OCI-LY3 (cell line): ENCODE data around the gene AOC1.

Source experiments
- H2AFZ ChIP-seq: fragments of 200-600, 300-600 bp; shearing (Covaris generic); 2 replicates; pipeline ENCODE4 v1.6.0; 2014; ENCODE audit warnings: antibody characterized with exemption, low read depth, low read length
- H3K27ac ChIP-seq: fragments of 200-600, 300-600 bp; sonication (generic); 2 replicates; pipeline ENCODE4 v1.5.1; 2014; ENCODE audit warnings: mild to moderate bottlenecking, low read length, moderate library complexity, mixed read lengths
- H3K27me3 ChIP-seq: fragments of 200-600, 300-600 bp; sonication (generic); 2 replicates; pipeline ENCODE4 v1.6.1; 2014; ENCODE audit warnings: low read depth, low read length, mixed read lengths
- H3K36me3 ChIP-seq: fragments of 200-600, 300-600 bp; sonication (generic); replicated peaks from 2 replicates; pipeline ENCODE3; 2014; ENCODE audit warnings: low read depth, low read length, mixed read lengths
- H3K4me1 ChIP-seq: fragments of 300-600, 200-600 bp; sonication (generic); 2 replicates; pipeline ENCODE4 v1.6.1; 2014; ENCODE audit warnings: low read length, mixed read lengths
- H3K4me2 ChIP-seq: fragments of 200-600, 300-600 bp; sonication (generic); 2 replicates; pipeline ENCODE4 v1.6.1; 2014; ENCODE audit warnings: low read length, mixed read lengths
- H3K4me3 ChIP-seq: fragments of 300-600, 200-600 bp; sonication (generic); 2 replicates; pipeline ENCODE4 v1.5.1; 2014; ENCODE audit warnings: antibody characterized with exemption, mild to moderate bottlenecking, low read length, moderate library complexity
- H3K79me2 ChIP-seq: fragments of 300-600, 200-600 bp; shearing (Covaris generic); 2 replicates; pipeline ENCODE4 v1.6.1; 2014; ENCODE audit warnings: mild to moderate bottlenecking, low read length, mixed read lengths
- H3K9ac ChIP-seq: fragments of 300-600, 200-600 bp; shearing (Covaris generic); 2 replicates; pipeline ENCODE4 v1.6.0; 2014; ENCODE audit warnings: mild to moderate bottlenecking, low read length, moderate library complexity
- H3K9me3 ChIP-seq: fragments of 200-600, 300-600 bp; shearing (Covaris generic); 2 replicates; pipeline ENCODE4 v1.6.1; 2014; ENCODE audit warnings: low read length, mixed read lengths; ENCODE audit not compliant: insufficient read depth
- H4K20me1 ChIP-seq: fragments of 200-600, 300-600 bp; sonication (generic); 2 replicates; pipeline ENCODE4 v1.6.1; 2016; ENCODE audit warnings: low read length, mixed read lengths; ENCODE audit not compliant: insufficient read depth
- EZH2phosphoT487 ChIP-seq: fragments of 200-600 bp; shearing (Covaris generic); IDR thresholded peaks from 2 replicates; pipeline ENCODE4 v1.6.1; 2018; ENCODE audit warnings: antibody characterized with exemption, mixed run types, low read depth
- TF ChIP-seq, protein P1 (sequence below): fragments of 200-600, 300-600 bp; sonication (generic); IDR thresholded peaks from 2 replicates; pipeline ENCODE4 v1.5.1; 2014; ENCODE audit warnings: antibody characterized with exemption, low read length, low read depth

Gene AOC1

GRCh38 chr7:150835702-150836280 lies 16.5 kb upstream of the AOC1 start:
- Histone ChIP-seq H4K20me1 (no peaks in the 10 kb centered on the region), H3K36me3 (no peaks in the 10 kb centered on the region), H3K9me3 (no peaks in the 10 kb centered on the region), H2AFZ (no peak overlapping the region; the same call in 1 of the 2 replicates), H3K4me2 (no peak overlapping the region), H3K27me3 (no peaks in the 10 kb centered on the region), H3K4me3 (no peak overlapping the region), H3K27ac (no peak overlapping the region), H3K4me1 (peaks cover 6% of the 10 kb centered on the region; the same call in 1 of the 2 replicates), H3K9ac (no peak overlapping the region), H3K79me2 (no peaks in the 10 kb centered on the region)
- TF ChIP-seq, protein P1, sequence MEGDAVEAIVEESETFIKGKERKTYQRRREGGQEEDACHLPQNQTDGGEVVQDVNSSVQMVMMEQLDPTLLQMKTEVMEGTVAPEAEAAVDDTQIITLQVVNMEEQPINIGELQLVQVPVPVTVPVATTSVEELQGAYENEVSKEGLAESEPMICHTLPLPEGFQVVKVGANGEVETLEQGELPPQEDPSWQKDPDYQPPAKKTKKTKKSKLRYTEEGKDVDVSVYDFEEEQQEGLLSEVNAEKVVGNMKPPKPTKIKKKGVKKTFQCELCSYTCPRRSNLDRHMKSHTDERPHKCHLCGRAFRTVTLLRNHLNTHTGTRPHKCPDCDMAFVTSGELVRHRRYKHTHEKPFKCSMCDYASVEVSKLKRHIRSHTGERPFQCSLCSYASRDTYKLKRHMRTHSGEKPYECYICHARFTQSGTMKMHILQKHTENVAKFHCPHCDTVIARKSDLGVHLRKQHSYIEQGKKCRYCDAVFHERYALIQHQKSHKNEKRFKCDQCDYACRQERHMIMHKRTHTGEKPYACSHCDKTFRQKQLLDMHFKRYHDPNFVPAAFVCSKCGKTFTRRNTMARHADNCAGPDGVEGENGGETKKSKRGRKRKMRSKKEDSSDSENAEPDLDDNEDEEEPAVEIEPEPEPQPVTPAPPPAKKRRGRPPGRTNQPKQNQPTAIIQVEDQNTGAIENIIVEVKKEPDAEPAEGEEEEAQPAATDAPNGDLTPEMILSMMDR: no peak
- TF ChIP-seq EZH2phosphoT487: no peak

- no peak overlapping the region for H2AFZ ChIP-seq
- H3K27me3 ChIP-seq: no peaks in the 10 kb centered on the region
- TF ChIP-seq, protein P1: no peak
These were observed 13.2 kb upstream of the AOC1 start for GRCh38 chr7:150838965-150839650.

DNA sequence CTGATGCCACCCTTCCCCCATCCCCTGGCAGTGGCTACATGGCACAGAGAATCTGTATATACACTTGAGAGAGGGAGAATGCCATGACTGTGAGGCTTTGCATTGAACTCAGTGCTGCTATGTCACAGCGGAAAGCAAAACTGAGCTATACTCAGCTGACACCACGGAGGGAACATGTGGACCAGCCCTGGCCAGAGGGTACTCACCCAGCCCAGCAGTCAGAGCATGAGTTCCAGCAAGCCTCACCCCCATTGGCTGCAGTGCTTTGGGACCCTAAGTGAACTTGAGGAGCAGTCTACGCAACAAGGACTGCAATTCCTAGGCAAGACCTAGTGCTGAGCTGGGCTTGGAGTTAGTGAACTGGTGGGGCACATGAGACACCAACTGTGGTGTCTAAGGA lies 10.3 kb upstream of the AOC1 start:
- no peak for TF ChIP-seq EZH2phosphoT487
- TF ChIP-seq, protein P1: no peak
- Histone ChIP-seq H4K20me1 (no peaks in the 10 kb centered on the region), H3K79me2 (no peaks in the 10 kb centered on the region), H3K36me3 (no peaks in the 10 kb centered on the region), H3K4me2 (no peak overlapping the region), H3K27ac (no peak overlapping the region), H3K9ac (no peak overlapping the region), H3K9me3 (no peaks in the 10 kb centered on the region), H3K27me3 (no peaks in the 10 kb centered on the region), H3K4me1 (no peaks in the 10 kb centered on the region), H2AFZ (no peak overlapping the region), H3K4me3 (no peak overlapping the region)

More at GRCh38 chr7:150838965-150839650, 13.2 kb upstream of the AOC1 start:
- Histone ChIP-seq H4K20me1 (no peaks in the 10 kb centered on the region), H3K4me3 (no peak overlapping the region), H3K4me2 (no peak overlapping the region), H3K9ac (no peak overlapping the region), H3K27ac (no peak overlapping the region), H3K9me3 (no peaks in the 10 kb centered on the region), H3K4me1 (peaks cover 6% of the 10 kb centered on the region; the same call in 1 of the 2 replicates), H3K79me2 (no peaks in the 10 kb centered on the region), H3K36me3 (no peaks in the 10 kb centered on the region)

DNA sequence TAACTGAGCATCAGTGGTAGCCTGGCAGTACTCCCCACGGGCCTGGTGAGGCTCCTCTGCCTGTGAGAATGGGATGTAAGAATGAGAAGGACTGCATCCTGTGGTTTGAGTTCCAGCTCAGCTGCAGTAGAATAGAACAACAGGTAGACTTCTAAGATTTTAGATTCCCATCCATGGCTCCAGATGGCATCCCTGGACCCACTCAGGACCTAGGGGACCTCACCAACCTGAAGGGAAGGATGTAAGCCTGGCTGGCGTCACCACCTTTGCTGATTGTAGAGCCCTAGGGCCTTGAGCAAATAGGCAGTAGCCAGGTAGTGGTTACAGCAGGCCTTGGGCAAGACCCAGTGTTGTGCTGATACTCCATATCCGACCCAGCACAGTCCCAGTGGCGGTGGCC lies 9.6 kb upstream of the AOC1 start:
- Histone ChIP-seq H3K4me3 (no peak overlapping the region), H4K20me1 (no peaks in the 10 kb centered on the region), H3K9me3 (no peaks in the 10 kb centered on the region)

More for the DNA sequence above, 9.6 kb upstream of the AOC1 start:
- Histone ChIP-seq H3K9ac (no peak overlapping the region), H2AFZ (no peak overlapping the region), H3K79me2 (no peaks in the 10 kb centered on the region), H3K27ac (no peak overlapping the region), H3K36me3 (no peaks in the 10 kb centered on the region), H3K27me3 (no peaks in the 10 kb centered on the region), H3K4me1 (no peaks in the 10 kb centered on the region), H3K4me2 (no peak overlapping the region)
- TF ChIP-seq, protein P1: no peak
- TF ChIP-seq EZH2phosphoT487: no peak
